SIG-M5 treated with dmso at 0.1 percent for 504 hours (cell line): Measurements from ENCODE around the gene FAAH2.
"Not testable (repeated sequence)": the region's sequence is repeated elsewhere in the genome, so short reads cannot be mapped to it uniquely, and the experiment has no call there.

Experiments used
- DNase-seq: peaks from one replicate; lab custom pipeline; 2025; ENCODE audit not compliant: unreplicated experiment; lab: John Stamatoyannopoulos, UW

The FAAH2 gene

GRCh38 chrX:57380026-57380796 is 93.7 kb downstream of the FAAH2 start:
- no peak for DNase-seq

GRCh38 chrX:57394162-57394561 is 107.7 kb downstream of the FAAH2 start:
- DNase-seq, result not testable (repeated sequence)

GRCh38 chrX:57403191-57403590 is 116.7 kb downstream of the FAAH2 start:
- not testable (repeated sequence) for DNase-seq

GRCh38 chrX:57406149-57406548 is 119.6 kb downstream of the FAAH2 start:
- DNase-seq, result no peak

GRCh38 chrX:57417827-57418226 is 131.3 kb downstream of the FAAH2 start:
- no peak for DNase-seq

- DNase-seq, result no peak
Observed at GRCh38 chrX:57422289-57422688, 135.8 kb downstream of the FAAH2 start.

- DNase-seq, result no peak
Observed at GRCh38 chrX:57422790-57423189, 136.3 kb downstream of the FAAH2 start.

- DNase-seq, result peak; percentile 1
Observed at GRCh38 chrX:57445076-57445475, 158.6 kb downstream of the FAAH2 start.

GRCh38 chrX:57445832-57446231 is 159.3 kb downstream of the FAAH2 start:
- no peak for DNase-seq

GRCh38 chrX:57447856-57448255 is 161.3 kb downstream of the FAAH2 start:
- DNase-seq, result no peak

GRCh38 chrX:57451426-57452020 is 165.0 kb downstream of the FAAH2 start:
- DNase-seq, result no peak

GRCh38 chrX:57453901-57454300 is 167.4 kb downstream of the FAAH2 start:
- no peak for DNase-seq

GRCh38 chrX:57481514-57481913 is 195.0 kb downstream of the FAAH2 start:
- DNase-seq, result no peak

- no peak for DNase-seq
Observed at GRCh38 chrX:57516491-57516890, 230.0 kb downstream of the FAAH2 start.

GRCh38 chrX:57519578-57520118 is 233.1 kb downstream of the FAAH2 start:
- no peak for DNase-seq

- DNase-seq, result peak; percentile 14
Observed at GRCh38 chrX:57528670-57529255, 242.3 kb downstream of the FAAH2 start.
